Measurements from ENCODE around the gene OSBPL5.

- TF ChIP-seq CTCF (conservative IDR thresholded peaks at IDR 0.05; ENCODE audit: low read depth, low read length): no peak
- TF ChIP-seq EZH2 (IDR thresholded peaks at IDR 0.05; ENCODE audit: borderline replicate concordance, low read depth, low read length, poor library complexity, severe bottlenecking): no peak
Observed at GRCh38 chr11:3104961-3105790, 59.9 kb downstream of the OSBPL5 start.
